Measurements from ENCODE around the gene PACSIN2.

Gene PACSIN2

GRCh38 chr22:42855721-42856120, 159.2 kb downstream of the PACSIN2 start:
- no peak for DNase-seq

- DNase-seq = no peak
These were observed 159.7 kb downstream of the PACSIN2 start for GRCh38 chr22:42855211-42855610.

- no peak for DNase-seq
These were observed 165.9 kb downstream of the PACSIN2 start for GRCh38 chr22:42848941-42849550.

GRCh38 chr22:42847110-42847509, 167.8 kb downstream of the PACSIN2 start:
- no peak for DNase-seq

GRCh38 chr22:42844756-42845155, 170.2 kb downstream of the PACSIN2 start:
- no peak for DNase-seq

- DNase-seq = no peak
These were observed 172.1 kb downstream of the PACSIN2 start for GRCh38 chr22:42842658-42843370.

GRCh38 chr22:42841444-42841843, 173.5 kb downstream of the PACSIN2 start:
- DNase-seq = no peak

GRCh38 chr22:42837556-42837955, 177.4 kb downstream of the PACSIN2 start:
- DNase-seq = no peak

- no peak for DNase-seq
These were observed 178.9 kb downstream of the PACSIN2 start for GRCh38 chr22:42836026-42836425.

GRCh38 chr22:42834177-42834949, 180.6 kb downstream of the PACSIN2 start:
- DNase-seq = no peak

- DNase-seq = no peak
These were observed 181.8 kb downstream of the PACSIN2 start for GRCh38 chr22:42833104-42833503.

- no peak for DNase-seq
These were observed 183.2 kb downstream of the PACSIN2 start for GRCh38 chr22:42831712-42832111.

- DNase-seq = no peak
These were observed 184.8 kb downstream of the PACSIN2 start for GRCh38 chr22:42830161-42830560.

GRCh38 chr22:42829302-42829701, 185.6 kb downstream of the PACSIN2 start:
- DNase-seq = no peak

GRCh38 chr22:42825796-42826195, 189.2 kb downstream of the PACSIN2 start:
- DNase-seq = no peak

GRCh38 chr22:42821386-42821785, 193.6 kb downstream of the PACSIN2 start:
- DNase-seq = no peak

GRCh38 chr22:42820045-42820763, 194.7 kb downstream of the PACSIN2 start:
- DNase-seq = peak; percentile 13
